ENCODE data around the gene DOCK9.

DOCK9 gene, protein sequence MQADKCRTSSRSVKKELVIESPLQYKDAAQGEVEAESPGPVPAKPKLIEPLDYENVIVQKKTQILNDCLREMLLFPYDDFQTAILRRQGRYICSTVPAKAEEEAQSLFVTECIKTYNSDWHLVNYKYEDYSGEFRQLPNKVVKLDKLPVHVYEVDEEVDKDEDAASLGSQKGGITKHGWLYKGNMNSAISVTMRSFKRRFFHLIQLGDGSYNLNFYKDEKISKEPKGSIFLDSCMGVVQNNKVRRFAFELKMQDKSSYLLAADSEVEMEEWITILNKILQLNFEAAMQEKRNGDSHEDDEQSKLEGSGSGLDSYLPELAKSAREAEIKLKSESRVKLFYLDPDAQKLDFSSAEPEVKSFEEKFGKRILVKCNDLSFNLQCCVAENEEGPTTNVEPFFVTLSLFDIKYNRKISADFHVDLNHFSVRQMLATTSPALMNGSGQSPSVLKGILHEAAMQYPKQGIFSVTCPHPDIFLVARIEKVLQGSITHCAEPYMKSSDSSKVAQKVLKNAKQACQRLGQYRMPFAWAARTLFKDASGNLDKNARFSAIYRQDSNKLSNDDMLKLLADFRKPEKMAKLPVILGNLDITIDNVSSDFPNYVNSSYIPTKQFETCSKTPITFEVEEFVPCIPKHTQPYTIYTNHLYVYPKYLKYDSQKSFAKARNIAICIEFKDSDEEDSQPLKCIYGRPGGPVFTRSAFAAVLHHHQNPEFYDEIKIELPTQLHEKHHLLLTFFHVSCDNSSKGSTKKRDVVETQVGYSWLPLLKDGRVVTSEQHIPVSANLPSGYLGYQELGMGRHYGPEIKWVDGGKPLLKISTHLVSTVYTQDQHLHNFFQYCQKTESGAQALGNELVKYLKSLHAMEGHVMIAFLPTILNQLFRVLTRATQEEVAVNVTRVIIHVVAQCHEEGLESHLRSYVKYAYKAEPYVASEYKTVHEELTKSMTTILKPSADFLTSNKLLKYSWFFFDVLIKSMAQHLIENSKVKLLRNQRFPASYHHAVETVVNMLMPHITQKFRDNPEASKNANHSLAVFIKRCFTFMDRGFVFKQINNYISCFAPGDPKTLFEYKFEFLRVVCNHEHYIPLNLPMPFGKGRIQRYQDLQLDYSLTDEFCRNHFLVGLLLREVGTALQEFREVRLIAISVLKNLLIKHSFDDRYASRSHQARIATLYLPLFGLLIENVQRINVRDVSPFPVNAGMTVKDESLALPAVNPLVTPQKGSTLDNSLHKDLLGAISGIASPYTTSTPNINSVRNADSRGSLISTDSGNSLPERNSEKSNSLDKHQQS (N-terminal part only)

DNA sequence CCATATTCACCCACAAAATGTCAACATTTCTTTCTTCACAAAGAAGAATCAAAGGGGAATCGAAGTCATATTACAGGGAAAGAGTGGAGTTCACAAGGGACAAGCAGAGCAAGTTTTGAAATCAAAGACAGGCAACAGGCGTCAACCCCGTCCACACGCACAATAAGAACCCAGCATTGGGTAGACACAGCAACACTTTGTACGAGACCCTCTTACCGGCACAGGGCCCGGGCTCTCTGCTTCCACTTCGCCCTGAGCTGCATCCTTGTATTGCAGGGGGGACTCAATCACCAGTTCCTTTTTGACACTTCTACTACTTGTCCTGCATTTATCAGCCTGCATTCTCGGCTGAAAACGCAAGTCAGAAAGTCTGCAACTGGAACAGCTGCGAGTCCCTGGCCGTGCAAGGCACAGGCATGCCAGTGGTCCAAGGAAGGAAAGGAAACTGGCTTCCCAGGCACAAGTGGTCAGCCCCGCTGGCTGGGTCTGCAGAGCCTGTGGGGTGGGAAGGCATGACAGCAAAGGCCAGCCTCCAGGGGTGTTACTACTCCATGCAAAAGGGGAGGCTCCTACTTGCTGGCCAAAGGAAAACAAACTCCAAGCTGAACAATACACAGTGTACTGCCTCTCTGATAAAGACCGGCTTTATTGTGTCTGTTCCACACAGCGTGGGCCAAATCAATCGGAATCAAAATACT, at the start of gene DOCK9:
TSS of gene DOCK9 (minus strand) at position 497 of the 698 bp plus-strand sequence. CDS start at position 342, 155 bp downstream.
- in situ Hi-C loops (cut with MboI; ENCODE audit: low sequenced_read_pairs) = no loop called here

- in situ Hi-C loops (cut with MboI; ENCODE audit: low sequenced_read_pairs) = no loop called here
These were observed 49.4 kb upstream of the DOCK9 start for GRCh38 chr13:99027260-99027659.

GRCh38 chr13:99022941-99023340, 45.1 kb upstream of the DOCK9 start:
- in situ Hi-C loops (cut with MboI; ENCODE audit: low sequenced_read_pairs) = no loop called here

GRCh38 chr13:99018418-99019180, 40.7 kb upstream of the DOCK9 start:
- in situ Hi-C loops (cut with MboI; ENCODE audit: low sequenced_read_pairs) = no loop called here

- in situ Hi-C loops (cut with MboI; ENCODE audit: low sequenced_read_pairs) = no loop called here
These were observed 38.0 kb upstream of the DOCK9 start for GRCh38 chr13:99015606-99016490.

DNA sequence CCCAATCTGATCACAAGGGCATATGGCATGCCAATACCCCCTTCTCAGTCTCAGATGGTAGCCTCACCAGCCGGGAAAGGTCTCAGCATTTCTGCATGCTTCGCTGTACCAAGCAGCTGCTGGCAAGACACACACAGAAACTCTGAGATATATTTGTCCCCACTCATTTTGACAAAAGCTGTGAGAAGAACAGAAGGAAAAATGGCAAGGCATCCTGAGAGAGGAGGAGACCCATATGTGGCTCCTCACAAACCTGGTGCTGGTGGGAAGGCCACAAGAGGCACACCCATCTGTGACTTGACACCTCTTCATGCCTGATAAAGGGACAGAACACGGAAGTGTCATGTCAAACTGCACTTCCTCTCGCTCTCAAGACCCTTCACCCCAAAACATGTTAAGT, 36.7 kb upstream of the DOCK9 start:
- in situ Hi-C loops (cut with MboI; ENCODE audit: low sequenced_read_pairs) = no loop called here

- in situ Hi-C loops (cut with MboI; ENCODE audit: low sequenced_read_pairs) = no loop called here
These were observed 36.1 kb upstream of the DOCK9 start for GRCh38 chr13:99013951-99014350.

DNA sequence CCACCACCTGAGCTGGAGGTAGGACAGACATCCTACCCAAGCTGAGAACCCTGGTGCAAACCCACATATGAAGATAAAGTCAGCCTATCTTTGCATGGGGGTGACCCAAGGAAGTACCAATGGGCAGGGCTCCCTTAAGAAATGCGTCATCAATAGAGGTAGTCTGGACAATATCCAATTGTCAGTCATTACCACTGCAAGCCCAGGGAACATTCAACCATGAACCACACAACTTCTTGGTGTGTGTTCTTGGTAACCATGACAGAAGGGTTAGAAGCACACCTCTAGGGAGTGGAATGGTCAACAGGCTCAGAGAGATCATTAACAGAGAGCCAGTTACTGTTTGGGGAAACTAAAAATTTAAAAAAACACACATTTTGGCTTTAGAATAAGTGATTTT, 34.7 kb upstream of the DOCK9 start:
- in situ Hi-C loops (cut with MboI; ENCODE audit: low sequenced_read_pairs) = no loop called here

- in situ Hi-C loops (cut with MboI; ENCODE audit: low sequenced_read_pairs) = no loop called here
These were observed 32.2 kb upstream of the DOCK9 start for GRCh38 chr13:99009987-99010551.

- in situ Hi-C loops (cut with MboI; ENCODE audit: low sequenced_read_pairs) = no loop called here
These were observed 30.7 kb upstream of the DOCK9 start for GRCh38 chr13:99008577-99008976.

DNA sequence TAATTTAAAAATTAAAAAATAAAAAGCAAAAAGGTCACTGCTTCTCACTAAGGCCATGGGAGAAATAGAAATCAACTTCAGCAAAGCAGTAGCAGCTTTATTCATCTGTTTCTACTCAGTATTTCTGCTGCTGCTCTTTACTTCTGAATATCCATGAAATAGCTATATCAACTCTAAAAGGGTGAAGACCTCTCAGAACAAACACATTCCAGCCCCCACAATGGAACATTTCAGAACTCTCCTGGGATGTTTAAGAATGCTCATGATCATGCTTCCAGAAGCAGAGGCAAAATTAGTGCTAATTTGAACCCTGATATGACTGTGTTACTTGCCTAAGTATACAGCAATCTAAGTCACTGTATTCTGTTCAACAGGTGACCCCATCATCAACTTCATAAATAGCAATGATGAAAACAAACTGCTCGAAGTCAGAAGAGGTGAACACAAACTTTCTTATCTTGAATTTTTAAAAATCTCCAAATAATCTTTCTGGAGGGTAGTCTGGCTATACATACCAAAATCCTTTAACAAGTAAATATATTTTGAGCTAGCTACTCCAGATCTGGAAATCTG, 29.6 kb upstream of the DOCK9 start:
- in situ Hi-C loops (cut with MboI; ENCODE audit: low sequenced_read_pairs) = no loop called here

DNA sequence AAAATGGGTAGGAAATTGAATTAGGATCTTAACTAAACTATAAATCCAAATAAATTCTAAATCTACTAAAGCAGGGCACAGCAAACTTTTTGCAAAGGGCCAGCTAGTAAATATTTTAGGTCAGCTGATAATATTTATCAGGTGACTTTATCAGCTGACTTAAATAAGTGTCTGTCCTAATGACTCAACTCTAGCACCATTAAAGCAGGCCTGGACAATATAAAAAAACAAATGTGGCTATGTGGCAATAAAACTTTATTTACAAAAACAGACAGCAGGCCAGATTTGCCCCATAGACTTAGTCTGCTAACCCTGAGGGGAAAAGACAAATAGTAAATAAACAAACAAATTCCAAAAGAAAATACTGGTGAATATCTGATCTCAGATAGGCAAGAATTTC, 27.7 kb upstream of the DOCK9 start:
- in situ Hi-C loops (cut with MboI; ENCODE audit: low sequenced_read_pairs) = no loop called here

DNA sequence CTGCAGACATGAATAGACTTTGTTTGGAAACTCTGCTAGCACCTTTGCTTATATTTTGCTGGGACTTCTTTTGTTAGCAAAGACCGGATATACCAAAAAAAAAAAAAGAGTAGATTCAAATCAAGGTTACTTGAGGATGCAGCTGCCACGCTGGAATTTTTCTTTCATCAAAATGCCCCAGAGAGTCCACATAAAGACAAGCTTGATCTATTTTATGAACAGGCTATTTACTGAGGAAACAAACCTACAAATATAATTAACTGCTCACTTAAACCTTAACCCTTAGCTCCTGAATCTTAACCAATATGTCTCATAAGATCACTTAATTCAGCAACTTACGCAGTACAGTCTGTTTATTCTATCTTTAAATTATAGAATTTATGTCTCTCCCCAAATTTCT, 27.1 kb upstream of the DOCK9 start:
- in situ Hi-C loops (cut with MboI; ENCODE audit: low sequenced_read_pairs) = no loop called here

- in situ Hi-C loops (cut with MboI; ENCODE audit: low sequenced_read_pairs) = no loop called here
These were observed 26.1 kb upstream of the DOCK9 start for GRCh38 chr13:99003851-99004471.

- in situ Hi-C loops (cut with MboI; ENCODE audit: low sequenced_read_pairs) = no loop called here
These were observed 25.3 kb upstream of the DOCK9 start for GRCh38 chr13:99003186-99003585.

DNA sequence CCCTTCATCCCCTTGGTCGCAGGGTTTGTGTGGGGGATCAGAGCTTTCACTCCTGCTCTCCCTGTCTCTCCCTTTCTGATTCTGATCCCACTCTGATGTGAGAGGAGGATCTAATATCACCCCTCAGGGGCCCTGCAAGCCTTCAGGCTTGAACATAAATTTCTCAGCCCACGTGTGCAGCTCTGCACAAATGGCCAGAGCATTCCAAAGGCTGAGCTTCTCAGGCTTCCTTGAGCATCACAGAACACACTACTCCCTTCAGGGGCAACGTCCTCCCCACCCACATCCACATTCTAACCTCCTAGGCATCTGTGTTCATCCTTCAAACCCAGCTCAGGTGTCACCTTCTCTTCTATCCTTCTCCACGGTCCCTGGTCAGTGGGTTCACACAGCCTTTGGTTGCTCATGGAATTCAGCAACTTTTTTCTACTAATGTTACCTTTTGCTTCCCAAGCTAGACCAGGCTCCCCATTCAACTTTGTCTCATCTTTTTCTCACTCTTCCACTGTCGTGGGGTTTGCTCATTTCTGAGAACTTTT, 24.4 kb upstream of the DOCK9 start:
- in situ Hi-C loops (cut with MboI; ENCODE audit: low sequenced_read_pairs) = no loop called here

GRCh38 chr13:99000137-99000536, 22.3 kb upstream of the DOCK9 start:
- in situ Hi-C loops (cut with MboI; ENCODE audit: low sequenced_read_pairs) = no loop called here

DNA sequence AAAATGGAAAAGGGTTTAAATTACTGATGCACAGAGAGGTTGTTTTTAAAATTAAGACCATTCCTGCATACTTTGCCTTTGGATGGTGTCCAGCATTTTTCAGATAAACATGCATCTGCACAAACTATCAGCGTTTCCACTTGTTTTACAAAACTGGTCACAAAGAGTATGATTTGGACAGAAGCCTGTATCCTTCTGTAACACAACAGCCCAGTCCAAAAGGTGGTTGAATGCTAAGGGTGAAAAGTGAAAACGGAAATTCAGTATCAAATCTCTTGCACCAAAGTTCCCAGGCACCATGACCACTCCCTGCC, 21.7 kb upstream of the DOCK9 start:
- in situ Hi-C loops (cut with MboI; ENCODE audit: low sequenced_read_pairs) = no loop called here

Data from hTERT RPE-1 (cell line).